Heart right ventricle (tissue), 16 donors: ENCODE data around the gene CEP170B. TPM values are rescaled to one million over a fixed set of nuclear protein-coding genes. Genes with fewer than 3 reads are reported as not detected.
A peak's percentile ranks its signal among the peaks of the same experiment; 100 is the strongest.

Experiments used
- ATAC-seq, 8 donors: fragments of 200-7000 bp; cut with Tn5 transposase; one replicate each; pipeline ENCODE4 v1.9.1; 2020; ENCODE audit warnings: mild to moderate bottlenecking in 8 of 8, moderate library complexity in 8 of 8, moderate number of reproducible peaks in 1 of 8
- DNase-seq, 2 donors: peaks; one replicate each; pipeline ENCODE4 v3.0.0-alpha.2; 2020
- H3K27ac ChIP-seq, 10 donors: fragments of 200-600 bp; sonication (generic) in 2 of 10; one replicate each; pipeline versions ENCODE4 v1.5.0 to v1.8.0; 2020 to 2022; ENCODE audit warnings: mild to moderate bottlenecking in 3 of 10
- H3K27me3 ChIP-seq, 7 donors: fragments of 200-600 bp; one replicate each; pipeline ENCODE4 v1.8.0; 2021 to 2022; ENCODE audit warnings: mild to moderate bottlenecking in 2 of 7
- H3K36me3 ChIP-seq, 9 donors: fragments of 200-600 bp; sonication (generic) in 1 of 9; one replicate each; pipeline versions ENCODE4 v1.5.0 to v1.8.0; 2020 to 2022; ENCODE audit warnings: mild to moderate bottlenecking in 2 of 9
- H3K4me1 ChIP-seq, 9 donors: fragments of 200-600 bp; sonication (generic) in 1 of 9; one replicate each; pipeline versions ENCODE4 v1.5.0 to v1.8.0; 2020 to 2022; ENCODE audit warnings: mild to moderate bottlenecking in 4 of 9
- H3K4me3 ChIP-seq, 10 donors: fragments of 200-600 bp; sonication (generic) in 2 of 10; one replicate each; pipeline versions ENCODE4 v1.5.0 to v1.8.0; 2020 to 2022; ENCODE audit warnings: mild to moderate bottlenecking in 7 of 10, moderate library complexity in 2 of 10
- H3K9me3 ChIP-seq, 11 donors: fragments of 200-600 bp in 10 of 11; sonication (generic) in 2 of 11; one replicate each; pipeline versions ENCODE4 v1.5.0 to v1.8.0; 2013 to 2022; ENCODE audit warnings: mild to moderate bottlenecking in 2 of 11, control low read depth in 1 of 11, moderate library complexity in 1 of 11
- whole genome bisulfite sequencing, 2 donors: extraction: QIAGEN DNeasy Blood & Tissue Kit; methylation state at CpG; one replicate each; pipeline ENCODE4 v1.1.7; 2013; ENCODE audit warnings: inconsistent platforms in 1 of 2; 5-methylcytosine and 5-hydroxymethylcytosine counted together
- intact Hi-C, 10 donors: fragments of 100-400 bp; cut with DNase I; formaldehyde crosslinking; loops; one replicate each; pipeline versions ENCODE4 v1.11.1 to v1.14.2; 2022
- polyA plus RNA-seq, 2 donors: library from polyadenylated mRNA; stranded (reverse); fragments of 200-250 nt; gene quantifications; one replicate each; pipeline ENCODE4 v1.2.3, GENCODE V29; 2013
- total RNA-seq, 10 donors: library from RNA; stranded (reverse); fragmentation: NEBNext Ultra II Directional in 3 of 10; extraction: Animal tissue kit (Norgen Biotek cat#: 25700) in 3 of 10; gene quantifications; one replicate each; pipeline versions ENCODE4 v1.2.1 to v1.2.4, GENCODE V29; 2021 to 2023
- TF ChIP-seq, protein P1 (sequence below), 9 donors: fragments of 200-600 bp; sonication (generic) in 2 of 9; IDR thresholded peaks; one replicate each; pipeline versions ENCODE4 v1.5.0 to v1.8.0; 2021 to 2022; ENCODE audit warnings: antibody characterized with exemption in 9 of 9, mild to moderate bottlenecking in 5 of 9, moderate library complexity in 1 of 9
- donor health status: Arrhythmogenic right ventricular cardiomyopathy.
- donor health status: ischemic (EF 13 %, LVEDD 7.1; RV severe dilation, severe dysfunction).
- donor health status: healthy with polysubstance abuse.
- donor health status: DM: no; HTN: yes; CAD: no.
- donor health status: DM: no; HTN: no; CAD: no.
- donor health status: ischemic (EF 25% LVEDD 6.9; RV normal size, moderate dysfunction).
- donor health status: ischemic (EF 25% LVEDD 5.7; RV mildly dilated, moderate dysfunction).
- donor health status: healthy.
- donor health status: DM: yes; HTN: yes; CAD: no.
- donor health status: Ischemic cardiomyopathy.
- donor health status: ischemic (EF 35%, LVEDD 5.7; RV mildly dilated, moderate dysfunction).
- donor health status: nonischemic (EF 11% LVEDD 7.7; RV severe dilation, severe dysfunction).
- donor health status: DM: yes; HTN: yes; CAD: no.
- donor health status: PGD.
- donor health status: ischemic (EF 29% LVEDD 5.4; RV normal size, mild dysfunction).
- donor health status: nonischemic (EF 23%, LVEDD 6.1; RV moderate dilation, normal function).

Gene CEP170B
- total and polyA plus RNA-seq, 12 donors = 6.8 to 13.6 (median 11.8) TPM

- TF ChIP-seq, protein P1, sequence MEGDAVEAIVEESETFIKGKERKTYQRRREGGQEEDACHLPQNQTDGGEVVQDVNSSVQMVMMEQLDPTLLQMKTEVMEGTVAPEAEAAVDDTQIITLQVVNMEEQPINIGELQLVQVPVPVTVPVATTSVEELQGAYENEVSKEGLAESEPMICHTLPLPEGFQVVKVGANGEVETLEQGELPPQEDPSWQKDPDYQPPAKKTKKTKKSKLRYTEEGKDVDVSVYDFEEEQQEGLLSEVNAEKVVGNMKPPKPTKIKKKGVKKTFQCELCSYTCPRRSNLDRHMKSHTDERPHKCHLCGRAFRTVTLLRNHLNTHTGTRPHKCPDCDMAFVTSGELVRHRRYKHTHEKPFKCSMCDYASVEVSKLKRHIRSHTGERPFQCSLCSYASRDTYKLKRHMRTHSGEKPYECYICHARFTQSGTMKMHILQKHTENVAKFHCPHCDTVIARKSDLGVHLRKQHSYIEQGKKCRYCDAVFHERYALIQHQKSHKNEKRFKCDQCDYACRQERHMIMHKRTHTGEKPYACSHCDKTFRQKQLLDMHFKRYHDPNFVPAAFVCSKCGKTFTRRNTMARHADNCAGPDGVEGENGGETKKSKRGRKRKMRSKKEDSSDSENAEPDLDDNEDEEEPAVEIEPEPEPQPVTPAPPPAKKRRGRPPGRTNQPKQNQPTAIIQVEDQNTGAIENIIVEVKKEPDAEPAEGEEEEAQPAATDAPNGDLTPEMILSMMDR (IDR thresholded peaks at IDR 0.05) = no peak
- no peaks in the 10 kb centered on the region for H3K9me3 ChIP-seq
- peaks cover 0 to 12% (median 4%) of the 10 kb centered on the region in 9 donors for H3K4me1 ChIP-seq
- DNase-seq (peak; percentile 8 to 42), ATAC-seq (peak in 4 of 8 donors; percentile 28 to 55 (median 42))
- WGBS, 2 donors = 44 to 49% methylated on average over 29 of the region's 29 CpGs
- no peak overlapping the region for H3K4me3 ChIP-seq
- peaks cover 0 to 1% (median 0%) of the 10 kb centered on the region in 7 donors for H3K27me3 ChIP-seq
- intact Hi-C loops = no loop called here
- no peak overlapping the region for H3K27ac ChIP-seq
- peaks cover 0 to 10% (median 0%) of the 10 kb centered on the region in 9 donors for H3K36me3 ChIP-seq
These were observed 7.6 kb downstream of the CEP170B start for GRCh38 chr14:104872469-104873341.

- ATAC-seq (no peak), DNase-seq (peak in 1 of 2 donors; percentile 10)
- intact Hi-C loops = no loop called here
- Histone ChIP-seq H3K27me3 (no peaks in the 10 kb centered on the region), H3K4me1 (peaks cover 0 to 12% (median 4%) of the 10 kb centered on the region in 9 donors), H3K9me3 (no peaks in the 10 kb centered on the region), H3K36me3 (peaks cover 0 to 18% (median 0%) of the 10 kb centered on the region in 9 donors), H3K4me3 (no peak overlapping the region), H3K27ac (no peak overlapping the region)
- TF ChIP-seq, protein P1 (IDR thresholded peaks at IDR 0.05) = no peak
- whole genome bisulfite sequencing, 2 donors = 87 to 94% methylated on average over 13 of the region's 13 CpGs
These were observed 8.4 kb downstream of the CEP170B start for GRCh38 chr14:104873380-104874055.

DNA sequence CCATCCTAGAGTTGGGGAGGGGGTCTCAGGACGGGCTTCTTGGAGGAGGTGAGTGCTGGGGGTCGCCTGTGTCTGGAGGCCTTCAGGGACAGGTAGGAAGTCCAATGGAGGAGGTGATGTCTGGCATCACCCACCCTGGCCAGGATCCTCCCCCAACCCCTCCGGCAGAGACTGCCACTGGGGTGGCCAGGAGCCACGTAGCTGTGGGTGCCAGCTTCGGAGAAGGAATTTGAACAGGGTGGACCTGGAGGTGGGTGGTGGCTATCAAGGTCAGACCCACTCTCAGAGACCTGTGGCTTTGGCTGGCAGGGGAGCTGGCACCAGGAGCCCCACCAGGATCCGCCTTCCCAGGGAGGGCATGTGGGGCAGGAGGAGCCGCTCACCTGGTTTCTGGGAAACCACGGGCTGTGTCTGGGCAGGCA, 9.1 kb downstream of the CEP170B start:
- intact Hi-C loops = no loop called here
- Histone ChIP-seq H3K27ac (no peak overlapping the region), H3K9me3 (no peaks in the 10 kb centered on the region), H3K36me3 (peaks cover 0 to 21% (median 0%) of the 10 kb centered on the region in 9 donors), H3K27me3 (no peaks in the 10 kb centered on the region), H3K4me3 (no peak overlapping the region), H3K4me1 (peaks cover 0 to 12% (median 4%) of the 10 kb centered on the region in 9 donors)
- no peak for DNase-seq
- WGBS, 2 donors = 80 to 88% methylated on average over 8 of the region's 8 CpGs
- no peak for ATAC-seq
- TF ChIP-seq, protein P1 (IDR thresholded peaks at IDR 0.05) = no peak

GRCh38 chr14:104874571-104875411, 9.7 kb downstream of the CEP170B start:
- intact Hi-C loops = no loop called here
- no peak for ATAC-seq
- H3K27ac ChIP-seq = no peak overlapping the region
- peak in 1 of 2 donors; percentile 7 for DNase-seq
- H3K27me3 ChIP-seq = no peaks in the 10 kb centered on the region
- no peak overlapping the region for H3K4me3 ChIP-seq
- 91 to 92% methylated on average over 14 to 16 of the region's 16 CpGs for WGBS, 2 donors
- H3K36me3 ChIP-seq = peaks cover 0 to 25% (median 0%) of the 10 kb centered on the region in 9 donors
- TF ChIP-seq, protein P1 (IDR thresholded peaks at IDR 0.05) = no peak
- no peaks in the 10 kb centered on the region for H3K9me3 ChIP-seq
- peaks cover 0 to 12% (median 4%) of the 10 kb centered on the region in 9 donors for H3K4me1 ChIP-seq
